Forelimb muscle (tissue), 1 donor: Measurements from ENCODE around the gene ATF5. TPM values are rescaled to one million over a fixed set of nuclear protein-coding genes. Genes with fewer than 3 reads are reported as not detected.

Experiments used
- DNase-seq: peaks from one replicate; pipeline ENCODE4 v3.0.0-alpha.2; 2013; ENCODE audit warnings: low read depth
- polyA plus RNA-seq: library from polyadenylated mRNA; unstranded; fragments of 120-200 nt; gene quantifications from one replicate; pipeline ENCODE4 v1.2.1, GENCODE V29; 2013; ENCODE audit not compliant: insufficient read length

The ATF5 gene
- polyA plus RNA-seq, 1 donor, result 30.2 TPM

DNA sequence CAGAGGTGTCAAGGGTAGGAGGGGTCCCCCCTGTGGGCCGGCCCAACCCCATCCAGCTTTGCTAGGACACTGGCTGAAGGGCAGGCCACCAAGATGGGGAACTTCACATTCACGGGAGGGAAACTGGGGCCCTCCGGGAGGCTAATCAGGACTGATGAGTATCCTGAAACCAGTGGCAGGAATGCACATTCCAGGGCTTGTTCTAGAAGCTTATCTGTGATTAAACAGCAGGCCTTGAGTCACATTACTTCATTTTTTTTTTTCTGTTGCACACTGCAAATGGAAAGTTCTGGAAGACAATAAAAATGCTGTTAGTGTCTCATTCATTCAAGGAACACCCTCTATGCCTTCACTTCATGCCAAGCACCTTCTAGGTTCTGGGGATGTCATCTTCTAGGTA lies 47.5 kb downstream of the ATF5 start:
- no peak for DNase-seq

- DNase-seq, result no peak
Observed at GRCh38 chr19:49977076-49977475, 48.1 kb downstream of the ATF5 start.

- no peak for DNase-seq
Observed at GRCh38 chr19:49977881-49978280, 48.9 kb downstream of the ATF5 start.

DNA sequence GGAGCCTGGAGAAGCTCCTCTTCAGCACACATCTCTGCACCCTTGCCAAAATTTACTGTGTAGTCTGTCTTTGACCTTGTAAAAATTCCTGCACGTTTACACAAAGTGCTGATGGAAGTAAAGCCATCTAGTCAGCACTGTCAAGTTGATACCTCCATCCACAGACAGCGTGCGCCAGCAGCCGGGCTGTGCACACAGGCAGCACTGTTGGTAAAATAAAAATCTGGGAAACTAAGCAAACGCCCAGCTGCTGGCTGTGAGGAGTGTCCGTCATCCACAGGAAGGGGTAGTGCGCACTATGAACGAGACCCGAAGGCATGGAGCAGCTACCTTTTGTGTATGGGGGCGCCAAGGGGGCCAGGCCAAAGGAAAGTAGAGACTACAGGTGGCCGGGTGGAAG lies 49.3 kb downstream of the ATF5 start:
- no peak for DNase-seq

GRCh38 chr19:49981603-49982593 lies 52.9 kb downstream of the ATF5 start:
- DNase-seq, result no peak

Other genes starting within 250 kb of the ATF5 start
- 0.99 TPM for gene ADM5, start 239.6 kb upstream of the ATF5 start, polyA plus RNA-seq
- gene CPT1C, start 238.1 kb upstream of the ATF5 start, polyA plus RNA-seq, result 8.2 TPM
- 0.52 TPM for gene TSKS, start 165.9 kb upstream of the ATF5 start, polyA plus RNA-seq
- gene AP2A1, start 162.2 kb upstream of the ATF5 start, polyA plus RNA-seq, result 56.3 TPM
- 17.0 TPM for gene FUZ, start 115.9 kb upstream of the ATF5 start, polyA plus RNA-seq
- gene MED25, start 110.9 kb upstream of the ATF5 start, polyA plus RNA-seq, result 28.6 TPM
- gene PTOV1, start 78.0 kb upstream of the ATF5 start, polyA plus RNA-seq, result 195 TPM
- 38.1 TPM for gene PNKP, start 61.6 kb upstream of the ATF5 start, polyA plus RNA-seq
- gene AKT1S1, start 51.9 kb upstream of the ATF5 start, polyA plus RNA-seq, result 36.8 TPM
- gene TBC1D17, start 51.5 kb upstream of the ATF5 start, polyA plus RNA-seq, result 35.6 TPM
- 1.0 TPM for gene IL4I1, start 32.3 kb upstream of the ATF5 start, polyA plus RNA-seq
- 52.7 TPM for gene NUP62, start 299 bp downstream of the ATF5 start, polyA plus RNA-seq
- gene SIGLEC11, start 32.0 kb downstream of the ATF5 start, polyA plus RNA-seq, result 0.77 TPM
- 18.1 TPM for gene VRK3, start 96.2 kb downstream of the ATF5 start, polyA plus RNA-seq
- 7.3 TPM for gene ZNF473, start 96.8 kb downstream of the ATF5 start, polyA plus RNA-seq
- gene IZUMO2, start 234.1 kb downstream of the ATF5 start, polyA plus RNA-seq, result not detected